Measurements from ENCODE around the gene CHERP. TPM values are rescaled to one million over a fixed set of nuclear protein-coding genes. Genes with fewer than 3 reads are reported as not detected.

Gene CHERP
- total and polyA plus RNA-seq, 2 of the 8 experiments (the other 6 are each of a cell fraction or from before 2014, with no cell fraction given), result 13.9 to 73.7 TPM

DNA sequence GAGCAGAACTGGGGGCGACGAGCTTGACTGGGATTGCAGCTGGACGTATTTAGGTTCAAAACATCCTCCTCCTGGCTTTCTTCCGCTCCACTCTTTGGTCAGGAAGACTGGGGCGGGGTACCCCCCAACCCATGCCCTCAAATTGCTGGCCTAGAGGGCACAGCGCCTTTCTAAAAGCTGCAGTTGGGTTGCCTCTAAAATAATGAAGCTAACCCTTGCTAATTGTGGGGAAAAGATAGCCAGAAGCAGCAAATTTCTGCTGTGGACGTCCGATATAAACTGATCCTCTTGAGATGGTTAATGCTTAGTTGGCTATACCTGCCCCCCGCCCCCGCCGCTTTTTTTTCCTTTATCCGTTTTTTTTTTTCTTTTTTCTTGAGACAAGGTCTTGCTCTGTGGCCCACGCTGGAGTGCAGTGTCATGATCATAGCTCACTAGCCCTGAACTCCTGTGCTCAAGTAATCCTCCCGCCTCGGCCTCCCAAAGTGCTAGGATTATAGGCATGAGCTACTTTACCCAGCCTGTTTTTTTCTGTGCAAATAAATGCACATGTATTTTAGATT is 754 bp upstream of the CHERP start:
- peak overlapping the region; percentile 97; the same call in 1 of the 2 replicates for H4K8ac ChIP-seq (ENCODE audit: extremely low read depth, insufficient read depth, low read length)
- peak overlapping the region; percentile 89 for H3K27ac ChIP-seq (ENCODE audit: low read depth, low read length)
- 17% methylated on average over 13 of the region's 15 CpGs; no CpG with 5 or more reads in 1 of the 2 experiments for WGBS, 2 experiments (ENCODE audit: extremely low coverage in 1 of 2, insufficient coverage in 1 of 2, insufficient read length in 1 of 2, insufficient replicate concordance in 2 of 2, low coverage in 1 of 2, low lambda C conversion rate in 2 of 2, missing lambda C conversion rate in 1 of 2)
- H2BK20ac ChIP-seq (ENCODE audit: low read length), result no peak overlapping the region
- no peak overlapping the region for H3K14ac ChIP-seq (ENCODE audit: insufficient read length)
- H3K4me1 ChIP-seq (replicated peaks in 1 of 4; ENCODE audit: control insufficient read depth in 3 of 4, insufficient read depth in 4 of 4, low read length in 3 of 4), result peaks cover 0 to 5% (median 3%) of the 10 kb centered on the region in 4 experiments; a peak in 4 of 7 replicates
- H3K27me3 ChIP-seq (replicated peaks in 1 of 4; ENCODE audit: control insufficient read depth in 3 of 4, extremely low read depth in 1 of 4, insufficient read depth in 3 of 4, low read length in 3 of 4), result no peaks in the 10 kb centered on the region
- H3K4ac ChIP-seq (replicated peaks; ENCODE audit: insufficient read length, low read depth, low read length), result no peak overlapping the region
- no peak overlapping the region for H2BK12ac ChIP-seq (ENCODE audit: low read depth, low read length)
- CTCF ChIA-PET (ENCODE audit: partially characterized antibody), result interaction anchor here (0.6 kb wide), 1 partner anchor 93 kb away, joined by 3 read pairs; no protein-coding TSS in a partner anchor
- peak overlapping the region; percentile 85 to 92 (median 91) for H3K9ac ChIP-seq (replicated peaks in 1 of 4; ENCODE audit: extremely low read depth in 1 of 4, low read depth in 3 of 4, low read length in 3 of 4)
- peak overlapping the region; percentile 74 for H4K91ac ChIP-seq (replicated peaks; ENCODE audit: insufficient read length, low read length)
- no peak overlapping the region for H2AFZ ChIP-seq (ENCODE audit: low read length)
- peaks cover 0 to 13% (median 2%) of the 10 kb centered on the region in 4 experiments; a peak in 2 of 8 replicates for H3K36me3 ChIP-seq (ENCODE audit: control insufficient read depth in 2 of 4, insufficient read depth in 4 of 4, low read length in 3 of 4)
- POLR2A ChIA-PET (ENCODE audit: partially characterized antibody), result interaction anchor here (0.8 to 1.4 kb wide), 4 partner anchors 15 to 34 kb away, joined by 3 to 4 read pairs (median 4); no protein-coding TSS in a partner anchor
- peaks cover 3% of the 10 kb centered on the region; the same call in 1 of the 2 replicates for H3K79me1 ChIP-seq (ENCODE audit: low read depth, low read length)
- H3K56ac ChIP-seq (replicated peaks; ENCODE audit: insufficient read length, low read depth, low read length), result peak overlapping the region; percentile 64
- H3K18ac ChIP-seq (ENCODE audit: extremely low read depth, low read length), result peak overlapping the region; percentile 13; the same call in 1 of the 2 replicates
- peak overlapping the region; percentile 86 to 99 (median 99) for H3K4me3 ChIP-seq (ENCODE audit: extremely low read depth in 1 of 4, insufficient read depth in 2 of 4, low read depth in 3 of 4, low read length in 4 of 4)
- no peak overlapping the region for H2BK15ac ChIP-seq (ENCODE audit: low read length)
- peak overlapping the region; percentile 80 for H2BK5ac ChIP-seq (ENCODE audit: low read depth, low read length)
- H3K9me3 ChIP-seq (ENCODE audit: insufficient read depth in 2 of 2, low read depth in 1 of 2, low read length in 1 of 2), result no peaks in the 10 kb centered on the region
- H3K23ac ChIP-seq (ENCODE audit: insufficient read length), result no peak overlapping the region
- H3K23me2 ChIP-seq (ENCODE audit: low read depth, low read length), result peaks cover 6% of the 10 kb centered on the region; the same call in 1 of the 2 replicates
- H2BK120ac ChIP-seq (replicated peaks; ENCODE audit: low read depth, low read length), result no peak overlapping the region
- DNase-seq (ENCODE audit: low read depth in 1 of 2, low spot score in 2 of 2) (no peak), FAIRE-seq (no peak)
- H4K5ac ChIP-seq (ENCODE audit: insufficient read length, low read depth, low read length), result peak overlapping the region; percentile 86
- peaks cover 31 to 51% of the 10 kb centered on the region in 2 experiments for H3K79me2 ChIP-seq (ENCODE audit: control insufficient read depth in 1 of 2, insufficient read depth in 2 of 2, low read length in 2 of 2)
- peaks cover 7 to 17% of the 10 kb centered on the region in 2 experiments for H4K20me1 ChIP-seq (replicated peaks in 1 of 2; ENCODE audit: control insufficient read depth in 1 of 2, insufficient read depth in 2 of 2, low read length in 2 of 2)
- H3K4me2 ChIP-seq (ENCODE audit: insufficient read depth in 1 of 2, low read depth in 2 of 2, low read length in 2 of 2), result peak overlapping the region; percentile 66 to 78
- no peak overlapping the region for H2AK5ac ChIP-seq (ENCODE audit: low read depth, low read length)
- TF ChIP-seq EP300 (IDR thresholded peaks at IDR 0.05; ENCODE audit: borderline replicate concordance in 1 of 2, low read depth in 2 of 2, low read length in 2 of 2), result no peak
- no peak for TF ChIP-seq TCF12 (IDR thresholded peaks at IDR 0.05; ENCODE audit: low read depth, low read length)
- TF ChIP-seq BACH1 (IDR thresholded peaks at IDR 0.05; ENCODE audit: low read length), result no peak
- TF ChIP-seq KDM1A (IDR thresholded peaks at IDR 0.05; ENCODE audit: borderline replicate concordance, low read length), result no peak
- no peak for TF ChIP-seq SRF (IDR thresholded peaks at IDR 0.05; ENCODE audit: low read depth, low read length)
- TF ChIP-seq CTBP2 (IDR thresholded peaks at IDR 0.05; ENCODE audit: borderline replicate concordance, insufficient read depth, insufficient read length, low read length), result no peak
- TF ChIP-seq TAF7 (optimal IDR thresholded peaks at IDR 0.05; ENCODE audit: borderline replicate concordance, low read depth, low read length), result no peak
- no peak for TF ChIP-seq RNF2 (IDR thresholded peaks at IDR 0.05; ENCODE audit: borderline replicate concordance, low read depth, low read length, missing control alignments, poor library complexity, severe bottlenecking)
- TF ChIP-seq PHF8 (conservative IDR thresholded peaks at IDR 0.05; ENCODE audit: low read depth, low read length), result no peak
- TF ChIP-seq POLR2A (IDR thresholded peaks at IDR 0.05; ENCODE audit: control extremely low read depth in 1 of 2, low read depth in 2 of 2, low read length in 2 of 2), result no peak
- no peak for TF ChIP-seq RFX5 (IDR thresholded peaks at IDR 0.05; ENCODE audit: borderline replicate concordance, low read depth, low read length)
- TF ChIP-seq SAP30 (IDR thresholded peaks at IDR 0.05; ENCODE audit: insufficient read depth, insufficient replicate concordance, low read length), result no peak

All from H1 (cell line).